GM12891 (cell line): Measurements from ENCODE around the gene LCP1.

Experiments used
- PAX5 ChIP-seq: IDR thresholded peaks from 2 replicates; pipeline ENCODE4 v1.6.1; 2011; ENCODE audit warnings: low read length, moderate library complexity, mild to moderate bottlenecking; ENCODE audit not compliant: insufficient read depth, severe bottlenecking
- POLR2A ChIP-seq: IDR thresholded peaks from 2 replicates; pipeline ENCODE4 v1.6.1; 2011; ENCODE audit warnings: low read depth, low read length, control low read depth
- POLR2AphosphoS5 ChIP-seq: IDR thresholded peaks from 2 replicates; pipeline ENCODE4 v1.6.1; 2011; ENCODE audit warnings: low read depth, low read length, control low read depth
- POU2F2 ChIP-seq: IDR thresholded peaks from 2 replicates; pipeline ENCODE4 v1.6.1; 2011; ENCODE audit warnings: low read depth, mild to moderate bottlenecking, control low read depth, low read length, moderate library complexity
- SPI1 ChIP-seq: IDR thresholded peaks from 2 replicates; pipeline ENCODE4 v1.6.1; 2011; ENCODE audit warnings: low read depth, low read length, control low read depth
- TAF1 ChIP-seq: IDR thresholded peaks from 2 replicates; pipeline ENCODE4 v1.6.1; 2011; ENCODE audit warnings: low read depth, low read length, control low read depth

DNA sequence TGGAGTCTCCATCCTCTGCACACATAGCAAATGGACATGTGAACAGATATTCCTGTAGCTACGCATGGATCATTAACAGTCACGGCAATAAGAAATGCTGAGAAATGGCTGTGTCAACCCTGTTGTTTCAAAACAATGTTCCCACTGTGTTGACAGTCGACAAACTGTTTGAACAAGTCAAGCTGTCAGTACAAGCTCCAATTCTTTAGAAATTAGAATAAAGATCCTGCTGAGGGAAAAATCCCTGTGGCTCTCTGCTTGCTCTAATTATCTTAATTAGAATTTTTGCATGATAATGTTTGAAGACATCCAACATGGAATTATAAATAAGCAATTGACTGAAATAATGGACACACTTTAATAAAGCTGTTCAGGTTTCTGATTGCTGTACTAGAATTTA lies 39.2 kb downstream of the LCP1 start:
- TF ChIP-seq POLR2AphosphoS5 (peak; percentile 70), TAF1 (no peak), SPI1 (no peak), POLR2A (0 out of 2 replicates have a peak, but pooled peaks have one; percentile 31), POU2F2 (no peak), PAX5 (no peak)
